HEK293 (cell line): ENCODE measurements around the gene KIAA1191.

Experiments used
- GLIS2 ChIP-seq: fragments of 450-650 bp; formaldehyde crosslinking; IDR thresholded peaks from 2 replicates; pipeline ENCODE4 v1.5.1; 2016; ENCODE audit warnings: missing biosample characterization, missing genetic modification characterization
- KLF9 ChIP-seq: fragments of 450-650 bp; formaldehyde crosslinking; IDR thresholded peaks from 2 replicates; pipeline ENCODE4 v1.5.1; 2016; ENCODE audit warnings: missing biosample characterization, missing genetic modification characterization, low read depth
- SP2 ChIP-seq: fragments of 450-650 bp; formaldehyde crosslinking; IDR thresholded peaks from 2 replicates; pipeline ENCODE4 v1.5.1; 2016; ENCODE audit warnings: missing biosample characterization, missing genetic modification characterization
- YY1 ChIP-seq: fragments of 450-650 bp; formaldehyde crosslinking; IDR thresholded peaks from 2 replicates; pipeline ENCODE4 v1.5.1; 2018; ENCODE audit warnings: missing biosample characterization, missing genetic modification characterization
- ZFHX2 ChIP-seq: fragments of 450-650 bp; formaldehyde crosslinking; conservative IDR thresholded peaks from 2 replicates; pipeline ENCODE4 v1.5.1; 2016; ENCODE audit warnings: missing biosample characterization, missing genetic modification characterization
- ZFP69B ChIP-seq: fragments of 450-650 bp; formaldehyde crosslinking; IDR thresholded peaks from 2 replicates; pipeline ENCODE4 v1.5.1; 2016; ENCODE audit warnings: missing biosample characterization, missing genetic modification characterization
- ZNF416 ChIP-seq: fragments of 450-650 bp; formaldehyde crosslinking; IDR thresholded peaks from 2 replicates; pipeline ENCODE4 v1.5.1; 2016; ENCODE audit warnings: missing biosample characterization, missing genetic modification characterization
- ZNF596 ChIP-seq: fragments of 450-650 bp; IDR thresholded peaks from 2 replicates; pipeline ENCODE4 v1.5.0; 2018; ENCODE audit warnings: missing biosample characterization, mild to moderate bottlenecking, missing genetic modification characterization, moderate library complexity
- ZNF76 ChIP-seq: fragments of 450-650 bp; formaldehyde crosslinking; IDR thresholded peaks from 2 replicates; pipeline ENCODE4; 2016; ENCODE audit warnings: low read depth, missing biosample characterization, missing genetic modification characterization, borderline replicate concordance
- TF ChIP-seq, protein P1 (sequence below): sonication (generic); formaldehyde crosslinking; IDR thresholded peaks from 2 replicates; pipeline ENCODE4 v1.8.1; 2022; ENCODE audit warnings: mild to moderate bottlenecking, moderate library complexity, missing genetic modification reagents
- TF ChIP-seq, protein P2 (sequence below): fragments of 450-650 bp; formaldehyde crosslinking; conservative IDR thresholded peaks from 2 replicates; pipeline ENCODE4 v1.5.1; 2016; ENCODE audit warnings: low read depth, missing biosample characterization, missing genetic modification characterization
- TF ChIP-seq, protein P3 (sequence below): fragments of 450-650 bp; formaldehyde crosslinking; optimal IDR thresholded peaks from 2 replicates; pipeline ENCODE3; 2016; ENCODE audit warnings: missing biosample characterization, mild to moderate bottlenecking, missing genetic modification characterization
- TF ChIP-seq, protein P4 (sequence below): fragments of 450-650 bp; formaldehyde crosslinking; conservative IDR thresholded peaks from 2 replicates; pipeline ENCODE4 v1.5.1; 2016; ENCODE audit warnings: low read depth, missing biosample characterization, missing genetic modification characterization

Gene KIAA1191

DNA sequence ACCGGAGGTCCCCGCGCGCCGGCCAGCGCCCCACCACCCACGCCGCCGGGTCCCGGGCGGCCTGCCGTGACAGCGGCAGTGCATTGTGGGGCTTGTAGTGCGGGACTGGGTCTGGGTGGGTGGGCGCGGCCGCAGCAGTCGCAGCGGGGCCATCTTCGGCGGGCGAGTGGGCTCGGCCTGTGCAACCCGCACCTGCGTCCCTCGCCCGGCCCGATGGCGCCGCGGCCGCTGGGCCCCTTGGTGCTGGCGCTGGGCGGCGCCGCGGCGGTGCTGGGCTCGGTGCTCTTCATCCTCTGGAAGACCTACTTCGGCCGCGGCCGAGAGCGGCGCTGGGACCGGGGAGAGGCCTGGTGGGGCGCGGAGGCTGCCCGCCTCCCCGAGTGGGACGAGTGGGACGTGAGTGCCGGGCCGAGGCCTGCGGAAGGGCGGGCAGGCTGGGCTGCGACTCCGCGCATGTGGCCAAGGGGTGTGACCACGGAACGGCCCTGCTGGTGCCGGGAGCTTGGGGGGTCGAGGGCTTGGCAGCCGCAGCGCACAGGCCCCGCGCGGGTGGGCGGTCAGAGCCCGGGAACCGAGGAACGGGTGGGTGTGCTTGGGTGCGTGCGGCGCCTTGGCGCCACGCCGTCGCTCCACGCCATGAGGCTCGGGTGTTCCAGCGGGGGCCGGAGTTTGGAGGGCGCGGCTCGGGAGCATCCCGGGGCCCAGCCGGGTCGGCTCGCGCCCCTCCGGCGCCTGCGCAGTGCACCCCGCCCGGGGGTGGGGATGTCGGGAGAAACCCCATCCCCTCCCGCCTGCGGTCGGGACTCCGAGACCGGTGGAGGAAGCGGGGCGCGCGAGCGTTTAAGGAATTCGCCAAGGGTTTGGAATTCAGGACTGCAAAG lies 4.0 kb upstream of the KIAA1191 start, which contains the start of gene ARL10 (continued):
- TF ChIP-seq, protein P1, sequence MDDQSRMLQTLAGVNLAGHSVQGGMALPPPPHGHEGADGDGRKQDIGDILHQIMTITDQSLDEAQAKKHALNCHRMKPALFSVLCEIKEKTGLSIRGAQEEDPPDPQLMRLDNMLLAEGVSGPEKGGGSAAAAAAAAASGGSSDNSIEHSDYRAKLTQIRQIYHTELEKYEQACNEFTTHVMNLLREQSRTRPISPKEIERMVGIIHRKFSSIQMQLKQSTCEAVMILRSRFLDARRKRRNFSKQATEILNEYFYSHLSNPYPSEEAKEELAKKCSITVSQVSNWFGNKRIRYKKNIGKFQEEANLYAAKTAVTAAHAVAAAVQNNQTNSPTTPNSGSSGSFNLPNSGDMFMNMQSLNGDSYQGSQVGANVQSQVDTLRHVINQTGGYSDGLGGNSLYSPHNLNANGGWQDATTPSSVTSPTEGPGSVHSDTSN (CRISPR knock-in tag), result peak; percentile 59; the same call in 1 of the 2 replicates
- TF ChIP-seq, protein P2, sequence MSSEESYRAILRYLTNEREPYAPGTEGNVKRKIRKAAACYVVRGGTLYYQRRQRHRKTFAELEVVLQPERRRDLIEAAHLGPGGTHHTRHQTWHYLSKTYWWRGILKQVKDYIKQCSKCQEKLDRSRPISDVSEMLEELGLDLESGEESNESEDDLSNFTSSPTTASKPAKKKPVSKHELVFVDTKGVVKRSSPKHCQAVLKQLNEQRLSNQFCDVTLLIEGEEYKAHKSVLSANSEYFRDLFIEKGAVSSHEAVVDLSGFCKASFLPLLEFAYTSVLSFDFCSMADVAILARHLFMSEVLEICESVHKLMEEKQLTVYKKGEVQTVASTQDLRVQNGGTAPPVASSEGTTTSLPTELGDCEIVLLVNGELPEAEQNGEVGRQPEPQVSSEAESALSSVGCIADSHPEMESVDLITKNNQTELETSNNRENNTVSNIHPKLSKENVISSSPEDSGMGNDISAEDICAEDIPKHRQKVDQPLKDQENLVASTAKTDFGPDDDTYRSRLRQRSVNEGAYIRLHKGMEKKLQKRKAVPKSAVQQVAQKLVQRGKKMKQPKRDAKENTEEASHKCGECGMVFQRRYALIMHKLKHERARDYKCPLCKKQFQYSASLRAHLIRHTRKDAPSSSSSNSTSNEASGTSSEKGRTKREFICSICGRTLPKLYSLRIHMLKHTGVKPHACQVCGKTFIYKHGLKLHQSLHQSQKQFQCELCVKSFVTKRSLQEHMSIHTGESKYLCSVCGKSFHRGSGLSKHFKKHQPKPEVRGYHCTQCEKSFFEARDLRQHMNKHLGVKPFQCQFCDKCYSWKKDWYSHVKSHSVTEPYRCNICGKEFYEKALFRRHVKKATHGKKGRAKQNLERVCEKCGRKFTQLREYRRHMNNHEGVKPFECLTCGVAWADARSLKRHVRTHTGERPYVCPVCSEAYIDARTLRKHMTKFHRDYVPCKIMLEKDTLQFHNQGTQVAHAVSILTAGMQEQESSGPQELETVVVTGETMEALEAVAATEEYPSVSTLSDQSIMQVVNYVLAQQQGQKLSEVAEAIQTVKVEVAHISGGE (tag by site-specific recombination), result 0 out of 2 replicates have a peak, but pooled peaks have one; percentile 20
- TF ChIP-seq YY1 (tag by site-specific recombination) (peak; percentile 26; the same call in 1 of the 2 replicates), ZFHX2 (tag by site-specific recombination) (peak; percentile 29; the same call in 1 of the 2 replicates), ZFP69B (tag by site-specific recombination) (no peak), KLF9 (tag by site-specific recombination) (peak; percentile 53; the same call in 1 of the 2 replicates), SP2 (tag by site-specific recombination) (peak; percentile 57), ZNF416 (no peak), ZNF596 (tag by site-specific recombination) (no peak), ZNF76 (tag by site-specific recombination) (peak; percentile 56; the same call in 1 of the 2 replicates), GLIS2 (tag by site-specific recombination) (peak; percentile 56; the same call in 1 of the 2 replicates)
- TF ChIP-seq, protein P3, sequence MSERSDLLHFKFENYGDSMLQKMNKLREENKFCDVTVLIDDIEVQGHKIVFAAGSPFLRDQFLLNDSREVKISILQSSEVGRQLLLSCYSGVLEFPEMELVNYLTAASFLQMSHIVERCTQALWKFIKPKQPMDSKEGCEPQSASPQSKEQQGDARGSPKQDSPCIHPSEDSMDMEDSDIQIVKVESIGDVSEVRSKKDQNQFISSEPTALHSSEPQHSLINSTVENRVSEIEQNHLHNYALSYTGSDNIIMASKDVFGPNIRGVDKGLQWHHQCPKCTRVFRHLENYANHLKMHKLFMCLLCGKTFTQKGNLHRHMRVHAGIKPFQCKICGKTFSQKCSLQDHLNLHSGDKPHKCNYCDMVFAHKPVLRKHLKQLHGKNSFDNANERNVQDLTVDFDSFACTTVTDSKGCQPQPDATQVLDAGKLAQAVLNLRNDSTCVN (tag by site-specific recombination), result peak; percentile 65
- TF ChIP-seq, protein P4, sequence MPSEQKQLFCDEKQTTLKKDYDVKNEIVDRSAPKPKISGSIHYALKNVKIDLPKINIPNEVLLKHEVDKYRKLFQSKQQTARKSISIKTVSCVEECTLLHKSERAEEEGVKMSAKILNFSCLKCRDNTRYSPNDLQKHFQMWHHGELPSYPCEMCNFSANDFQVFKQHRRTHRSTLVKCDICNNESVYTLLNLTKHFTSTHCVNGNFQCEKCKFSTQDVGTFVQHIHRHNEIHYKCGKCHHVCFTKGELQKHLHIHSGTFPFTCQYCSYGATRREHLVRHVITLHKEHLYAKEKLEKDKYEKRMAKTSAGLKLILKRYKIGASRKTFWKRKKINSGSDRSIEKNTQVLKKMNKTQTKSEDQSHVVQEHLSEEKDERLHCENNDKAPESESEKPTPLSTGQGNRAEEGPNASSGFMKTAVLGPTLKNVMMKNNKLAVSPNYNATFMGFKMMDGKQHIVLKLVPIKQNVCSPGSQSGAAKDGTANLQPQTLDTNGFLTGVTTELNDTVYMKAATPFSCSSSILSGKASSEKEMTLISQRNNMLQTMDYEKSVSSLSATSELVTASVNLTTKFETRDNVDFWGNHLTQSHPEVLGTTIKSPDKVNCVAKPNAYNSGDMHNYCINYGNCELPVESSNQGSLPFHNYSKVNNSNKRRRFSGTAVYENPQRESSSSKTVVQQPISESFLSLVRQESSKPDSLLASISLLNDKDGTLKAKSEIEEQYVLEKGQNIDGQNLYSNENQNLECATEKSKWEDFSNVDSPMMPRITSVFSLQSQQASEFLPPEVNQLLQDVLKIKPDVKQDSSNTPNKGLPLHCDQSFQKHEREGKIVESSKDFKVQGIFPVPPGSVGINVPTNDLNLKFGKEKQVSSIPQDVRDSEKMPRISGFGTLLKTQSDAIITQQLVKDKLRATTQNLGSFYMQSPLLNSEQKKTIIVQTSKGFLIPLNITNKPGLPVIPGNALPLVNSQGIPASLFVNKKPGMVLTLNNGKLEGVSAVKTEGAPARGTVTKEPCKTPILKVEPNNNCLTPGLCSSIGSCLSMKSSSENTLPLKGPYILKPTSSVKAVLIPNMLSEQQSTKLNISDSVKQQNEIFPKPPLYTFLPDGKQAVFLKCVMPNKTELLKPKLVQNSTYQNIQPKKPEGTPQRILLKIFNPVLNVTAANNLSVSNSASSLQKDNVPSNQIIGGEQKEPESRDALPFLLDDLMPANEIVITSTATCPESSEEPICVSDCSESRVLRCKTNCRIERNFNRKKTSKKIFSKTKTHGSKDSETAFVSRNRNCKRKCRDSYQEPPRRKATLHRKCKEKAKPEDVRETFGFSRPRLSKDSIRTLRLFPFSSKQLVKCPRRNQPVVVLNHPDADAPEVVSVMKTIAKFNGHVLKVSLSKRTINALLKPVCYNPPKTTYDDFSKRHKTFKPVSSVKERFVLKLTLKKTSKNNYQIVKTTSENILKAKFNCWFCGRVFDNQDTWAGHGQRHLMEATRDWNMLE, result no peak
